Activated gamma-delta T cell (primary cell): ENCODE data around the gene TCP11X2.
"Not testable (repeated sequence)": the region's sequence is repeated elsewhere in the genome, so short reads cannot be mapped to it uniquely, and the experiment has no call there.

Experiments
- DNase-seq: peaks from one replicate; lab custom pipeline; 2025; lab: John Stamatoyannopoulos, UW
- total RNA-seq, 2 donors: gene quantifications; one replicate each; lab custom pipeline; 2026; lab: John Stamatoyannopoulos, UW

TCP11X2 gene
- 0 reads per million in 2 donors for total RNA-seq

DNA sequence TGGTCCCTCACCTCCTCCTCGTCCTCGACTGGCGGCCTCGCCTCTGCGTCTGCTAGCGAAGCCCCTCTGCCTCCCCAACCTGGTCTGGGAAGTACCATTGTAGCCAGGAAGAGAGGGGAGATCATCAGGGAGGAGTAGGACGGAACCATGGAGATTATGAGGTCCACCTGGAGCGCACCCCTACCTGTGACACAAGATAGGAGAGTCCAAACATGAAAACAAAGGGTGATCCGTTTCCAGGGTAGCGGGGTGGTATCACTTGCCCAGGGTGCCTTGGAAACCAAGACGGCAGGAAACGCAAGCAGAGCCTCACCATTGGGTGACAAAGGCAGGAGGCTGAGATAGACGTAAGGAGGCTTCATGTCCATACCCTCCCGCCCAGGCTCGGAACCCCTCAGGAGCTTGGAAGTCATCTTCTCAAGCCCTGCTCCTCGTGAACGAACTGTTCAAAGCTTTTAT lies at the start of gene TCP11X2:
TSS of gene TCP11X2 (minus strand) at position 51 of the 459 bp plus-strand sequence.
- not testable (repeated sequence) for DNase-seq

DNA sequence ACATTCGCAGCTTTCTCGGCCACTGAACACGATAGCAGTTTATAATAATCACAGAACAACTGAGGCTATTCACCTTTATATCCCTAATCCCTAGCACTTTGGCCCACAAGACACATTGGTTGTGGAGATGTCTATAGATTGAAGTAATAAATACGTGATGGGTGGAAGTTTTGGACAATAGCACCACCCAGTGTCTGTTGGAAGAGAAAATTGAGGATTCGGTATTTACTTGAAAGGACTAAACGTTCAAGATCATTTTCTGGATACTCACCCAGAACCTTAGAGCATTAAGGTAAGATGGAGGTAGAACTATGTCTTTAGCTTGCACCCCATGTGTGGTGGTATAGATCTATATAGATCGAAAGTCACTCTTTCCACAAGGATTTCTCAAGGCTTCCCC lies 45.7 kb upstream of the TCP11X2 start:
- DNase-seq = no peak

DNA sequence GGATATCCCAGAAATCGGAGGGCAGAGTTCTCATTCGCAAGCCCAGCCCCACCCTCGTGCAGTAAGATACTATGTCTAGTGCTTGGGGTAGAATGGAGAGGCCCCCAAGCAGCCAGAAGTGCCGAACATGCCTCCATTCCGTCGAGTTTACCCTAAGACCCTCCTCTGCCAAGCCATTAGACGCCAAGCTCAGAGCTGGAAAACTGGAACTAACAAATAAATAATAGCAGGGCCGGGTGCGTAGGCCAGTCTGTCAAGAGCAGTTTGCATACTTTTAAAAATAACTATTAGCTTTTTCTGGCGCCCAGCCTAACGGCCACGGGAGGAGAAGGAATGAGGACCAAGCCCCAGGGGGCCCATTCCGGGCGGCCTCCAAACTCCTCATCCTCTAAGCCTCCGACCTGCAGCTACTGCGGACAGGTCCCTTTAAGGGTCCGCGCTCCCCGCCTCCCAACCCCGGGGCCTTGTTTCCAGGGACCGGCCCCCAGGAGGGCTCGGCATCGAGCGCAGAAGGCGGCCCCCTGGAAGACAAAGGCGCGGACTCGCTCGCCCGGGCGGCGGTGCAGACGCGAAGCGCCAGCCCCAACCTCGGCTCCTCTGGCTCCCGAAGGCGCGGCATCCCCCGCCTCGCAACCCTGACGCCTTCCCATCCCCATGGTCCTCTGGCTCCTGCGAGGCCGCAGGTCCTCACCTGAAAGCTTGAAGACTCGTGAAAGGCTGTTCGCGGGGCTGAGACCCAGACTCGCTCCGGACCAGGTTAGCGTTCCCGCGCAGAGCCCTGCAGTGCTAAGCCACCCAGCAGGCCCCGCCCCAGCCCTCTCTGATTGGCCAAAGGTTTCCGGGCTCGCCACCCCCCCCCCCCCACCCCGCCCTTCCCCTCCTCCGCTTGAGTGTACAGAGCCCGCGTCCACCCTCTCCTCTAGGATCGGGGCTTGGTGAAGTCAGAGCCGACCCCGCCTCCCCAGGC lies 44.6 kb upstream of the TCP11X2 start, which contains the start of gene TMSB15A:
TSS of gene TMSB15A (minus strand) at position 765 of the 967 bp plus-strand sequence.
- peak; percentile 18 for DNase-seq

- no peak for DNase-seq
These were observed 42.9 kb upstream of the TCP11X2 start for GRCh38 chrX:102514536-102514935.

DNA sequence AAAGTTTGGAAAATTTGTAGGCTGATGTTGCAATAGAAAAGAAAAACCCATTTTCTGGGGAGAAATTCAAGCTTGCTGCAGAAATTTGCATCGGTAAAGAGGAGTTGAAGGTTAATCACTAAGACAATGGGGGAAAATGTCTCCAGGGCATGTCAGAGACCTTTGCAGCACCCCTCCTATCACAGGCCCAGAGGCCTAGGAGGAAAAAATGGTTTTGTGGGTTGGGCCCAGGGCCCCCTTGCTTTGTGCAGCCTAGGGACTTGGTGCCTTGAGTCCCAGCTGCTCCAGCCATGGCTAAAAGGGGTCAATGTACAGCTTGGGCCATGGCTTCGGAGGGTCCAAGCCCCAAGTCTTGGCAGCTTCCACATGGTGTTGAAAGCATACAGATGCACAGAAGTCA lies 27.1 kb upstream of the TCP11X2 start:
- DNase-seq = no peak

- DNase-seq = no peak
These were observed 20.2 kb upstream of the TCP11X2 start for GRCh38 chrX:102491766-102492165.

- DNase-seq = not testable (repeated sequence)
These were observed 7.2 kb upstream of the TCP11X2 start for GRCh38 chrX:102478765-102479164.

DNA sequence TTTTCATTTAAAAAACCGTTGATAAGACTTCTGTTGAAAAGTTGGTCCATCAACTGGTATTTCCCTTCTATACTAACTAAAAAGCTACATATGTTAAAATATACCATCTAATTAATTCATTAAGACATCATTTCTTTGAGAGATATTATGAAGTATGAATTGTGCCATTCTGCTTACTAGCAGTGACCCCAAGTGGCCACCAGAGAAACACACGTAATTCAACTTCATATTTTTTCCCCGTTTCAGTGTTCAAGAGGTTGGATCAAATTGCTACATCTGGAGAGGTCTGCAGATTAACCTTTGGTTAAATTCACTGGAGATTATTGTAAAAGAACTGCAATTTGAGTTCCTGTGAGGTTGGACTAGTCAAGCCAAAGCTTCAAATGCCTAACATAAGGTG lies 1.4 kb downstream of the TCP11X2 start:
- DNase-seq = not testable (repeated sequence)

- not testable (repeated sequence) for DNase-seq
These were observed 13.0 kb downstream of the TCP11X2 start for GRCh38 chrX:102458615-102459014.

DNA sequence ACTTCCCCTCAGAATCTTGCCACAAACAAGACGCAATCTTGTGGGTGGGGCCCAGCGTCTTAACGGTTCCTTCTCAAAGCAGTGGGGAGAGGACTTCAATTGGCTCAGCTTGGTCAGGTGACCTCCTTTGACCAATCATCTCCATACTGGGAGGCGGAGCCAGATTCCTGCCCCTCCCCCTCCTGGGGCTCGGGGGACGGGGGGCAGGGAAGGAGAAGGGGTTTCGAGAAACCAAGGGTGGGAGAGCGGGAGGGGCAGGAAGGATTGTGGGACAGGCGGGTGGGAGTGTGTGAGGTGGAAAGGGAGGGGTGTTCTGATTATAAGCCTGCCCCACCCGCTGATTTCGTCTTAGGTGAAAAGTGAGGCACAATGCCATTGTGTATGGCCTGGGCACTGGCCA lies 31.7 kb downstream of the TCP11X2 start, which contains the start of gene NXF2B:
TSS of gene NXF2B (minus strand) at position 101 of the 400 bp plus-strand sequence. CDS start 59,972 bp downstream, outside the sequence.
- not testable (repeated sequence) for DNase-seq

GRCh38 chrX:102414493-102414892 lies 57.1 kb downstream of the TCP11X2 start:
- DNase-seq = not testable (repeated sequence)
